ENCODE data around the gene ZBTB20. TPM values are rescaled to one million over a fixed set of nuclear protein-coding genes. Genes with fewer than 3 reads are reported as not detected.
A peak's percentile ranks its signal among the peaks of the same experiment; 100 is the strongest.

The ZBTB20 gene
- total RNA-seq, 1 donor from 2014 or later: 63.3 TPM

DNA sequence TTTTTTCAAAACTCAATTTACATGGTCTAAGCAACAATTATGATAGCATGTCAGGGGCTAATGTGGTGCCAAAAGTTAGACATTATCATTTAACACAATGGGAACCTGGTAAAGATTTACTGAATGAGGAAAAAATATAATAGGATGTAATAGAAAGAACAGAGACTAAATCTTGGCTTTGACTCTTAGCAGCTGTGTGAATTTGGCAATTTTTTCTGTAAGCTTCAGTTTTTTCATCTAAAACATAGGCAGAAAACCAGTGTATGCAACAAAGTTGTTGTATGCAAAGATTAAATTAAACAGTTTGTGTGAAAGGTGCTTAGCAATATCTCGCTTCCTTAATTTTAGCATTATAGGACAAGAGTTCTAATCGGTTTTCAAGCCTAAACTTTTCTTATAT is 57.6 kb downstream of the ZBTB20 start:
- no peak for DNase-seq (ENCODE audit: low spot score)

DNA sequence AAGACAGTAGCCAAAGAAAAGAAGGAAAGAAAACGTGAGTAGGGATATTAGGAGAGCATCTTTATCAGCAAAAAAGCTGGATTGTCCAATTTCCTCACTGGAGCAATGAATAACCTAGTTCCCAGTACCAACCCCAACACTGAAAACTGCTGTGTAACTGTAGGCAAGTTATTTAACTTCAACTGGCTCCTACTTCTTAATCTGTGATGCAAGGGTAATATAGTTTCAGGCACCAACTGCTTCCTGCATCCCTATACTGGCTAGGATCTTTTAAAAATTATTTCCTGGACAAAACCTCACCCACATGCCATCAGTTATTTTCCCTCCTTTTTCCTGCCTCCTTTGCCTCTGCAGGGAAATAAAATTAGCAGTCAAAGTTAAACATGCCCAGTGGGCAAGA is 59.6 kb downstream of the ZBTB20 start:
- no peak for DNase-seq (ENCODE audit: low spot score)

DNA sequence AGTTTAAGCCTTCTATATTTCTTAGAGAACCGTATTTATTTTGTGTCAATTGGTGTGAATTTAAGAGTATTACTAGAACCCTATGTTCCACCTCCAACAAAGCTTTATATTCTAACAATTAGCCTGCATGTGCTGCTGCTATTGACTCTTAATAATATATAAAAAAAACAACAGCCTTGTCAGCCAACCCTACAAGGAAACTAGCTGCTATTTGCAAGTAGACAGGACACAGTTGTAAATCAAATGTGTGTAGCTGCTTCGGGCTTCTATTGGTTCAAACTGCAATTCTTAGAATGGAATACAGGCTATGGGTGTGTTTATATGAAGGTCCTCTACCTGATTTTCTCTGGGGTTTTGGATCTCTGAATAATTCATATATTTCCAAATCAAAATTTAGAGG is 60.7 kb downstream of the ZBTB20 start:
- no peak for DNase-seq (ENCODE audit: low spot score)

DNA sequence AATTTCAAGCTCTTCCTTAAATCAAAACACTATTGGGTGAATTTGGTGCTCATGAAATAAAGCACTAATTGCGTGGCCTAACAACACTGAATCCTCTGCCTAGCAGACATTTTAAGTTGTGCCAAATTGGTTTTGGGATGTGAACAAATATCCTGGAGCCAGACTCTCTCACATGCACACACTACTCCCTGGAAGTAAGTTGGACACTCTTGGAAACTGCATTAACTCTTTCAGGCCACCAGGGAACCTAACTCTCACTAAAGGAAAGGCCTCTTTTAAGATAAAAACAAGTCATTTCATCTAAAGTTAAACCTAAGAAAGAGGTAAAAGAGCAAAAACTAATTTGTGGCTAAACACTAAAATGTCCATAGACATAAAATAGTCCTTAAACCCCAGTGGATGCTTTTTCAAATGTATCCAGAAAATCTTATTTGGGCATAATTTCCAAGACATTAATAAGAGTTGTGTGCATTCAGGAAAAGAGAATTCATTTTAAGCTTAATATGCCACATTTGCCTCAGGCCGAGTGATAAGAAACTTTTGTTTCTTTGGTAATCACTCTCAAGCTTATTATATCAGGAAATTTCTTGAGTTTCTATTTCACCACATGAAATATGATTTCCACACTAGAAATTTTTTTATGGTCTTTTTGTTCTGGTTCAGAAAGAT is 61.8 kb downstream of the ZBTB20 start:
- DNase-seq (ENCODE audit: low spot score): no peak

DNA sequence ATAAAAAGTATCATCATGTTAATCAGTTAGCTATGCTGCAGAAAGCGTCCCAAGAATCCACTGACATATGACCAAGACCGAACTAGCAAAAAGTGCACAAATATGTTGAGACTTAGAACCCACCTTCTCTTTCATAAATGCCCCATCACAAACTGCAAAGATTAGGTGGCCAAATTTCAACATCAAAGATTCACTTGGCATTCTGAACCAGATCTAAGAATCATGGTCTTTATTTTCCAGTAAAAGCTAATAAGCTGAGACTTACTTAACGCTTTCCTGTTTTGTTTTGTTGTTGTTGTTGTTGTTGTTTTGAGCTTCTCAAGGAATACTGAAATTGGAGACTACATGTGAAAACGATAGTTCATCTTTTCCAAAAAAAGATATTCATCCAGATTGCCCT is 62.4 kb downstream of the ZBTB20 start:
- no peak for DNase-seq (ENCODE audit: low spot score)

DNA sequence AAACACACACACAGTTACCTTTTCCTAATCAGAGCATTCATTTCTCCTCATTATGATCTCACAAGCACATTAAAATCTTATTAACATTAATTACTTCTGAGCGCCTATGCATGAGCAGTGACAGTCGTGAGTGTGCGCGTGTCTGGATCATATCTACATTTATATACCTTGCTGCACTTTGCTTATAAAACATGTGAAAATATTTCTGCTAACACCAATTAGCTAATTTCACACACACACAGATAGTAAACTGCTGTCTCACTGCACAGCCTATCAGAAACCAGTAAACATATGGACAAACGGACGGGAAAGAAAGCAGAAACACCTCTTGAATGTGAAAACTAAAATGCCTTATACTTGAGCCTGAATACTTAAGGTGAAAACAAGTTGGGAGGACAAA is 64.8 kb downstream of the ZBTB20 start:
- no peak for DNase-seq (ENCODE audit: low spot score)

DNA sequence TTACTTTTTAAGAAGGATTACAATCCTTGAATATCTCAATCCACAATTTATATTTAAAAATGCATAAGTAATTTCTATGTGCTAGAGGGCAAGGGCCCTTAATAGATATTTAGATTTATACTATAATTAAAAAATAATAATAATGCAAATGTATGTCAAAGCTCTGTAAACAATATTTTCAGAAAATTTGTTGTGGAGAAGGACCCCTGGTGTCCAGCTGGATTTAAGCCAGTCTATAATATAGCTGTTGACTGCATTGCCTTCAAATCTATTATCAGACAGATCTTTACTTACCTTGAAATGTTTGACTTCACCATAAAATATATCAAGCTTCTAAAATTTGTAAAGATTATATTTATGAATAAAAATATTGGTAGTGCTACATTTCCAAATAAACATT is 65.6 kb downstream of the ZBTB20 start:
- no peak for DNase-seq (ENCODE audit: low spot score)

DNA sequence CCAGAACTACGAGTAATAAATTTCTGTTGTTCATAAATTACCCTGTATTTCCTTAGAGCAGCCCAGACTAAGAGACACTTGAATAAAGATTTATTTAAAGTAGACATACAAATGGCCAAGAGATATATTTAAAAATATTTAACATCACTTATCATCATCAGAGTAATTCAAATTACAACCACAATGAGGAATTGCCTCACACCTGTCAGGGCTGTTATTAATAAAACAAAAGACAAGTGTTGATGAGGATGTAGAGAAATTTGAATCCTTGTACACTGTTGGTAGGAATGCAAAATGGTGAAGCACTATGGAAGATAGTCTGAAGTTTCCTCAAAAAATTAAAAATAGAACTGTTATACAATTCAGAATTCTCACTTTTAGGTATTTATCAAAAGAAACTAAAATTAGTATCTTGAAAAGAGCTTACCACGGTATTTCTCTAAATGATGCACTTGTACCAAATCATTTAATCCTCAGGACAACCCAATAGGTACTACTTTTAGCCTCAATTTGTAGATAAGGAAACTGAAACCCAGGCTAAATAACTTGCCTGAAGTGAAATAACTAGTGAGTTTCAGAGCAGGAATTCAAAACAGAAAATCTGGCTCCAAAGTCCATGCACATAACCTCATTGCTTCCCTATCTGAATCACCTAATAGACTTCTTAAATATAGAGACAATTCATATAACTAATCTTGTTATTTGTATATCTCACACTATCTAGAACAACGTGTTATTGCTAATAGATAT is 69.4 kb downstream of the ZBTB20 start:
- DNase-seq (ENCODE audit: low spot score): no peak

DNA sequence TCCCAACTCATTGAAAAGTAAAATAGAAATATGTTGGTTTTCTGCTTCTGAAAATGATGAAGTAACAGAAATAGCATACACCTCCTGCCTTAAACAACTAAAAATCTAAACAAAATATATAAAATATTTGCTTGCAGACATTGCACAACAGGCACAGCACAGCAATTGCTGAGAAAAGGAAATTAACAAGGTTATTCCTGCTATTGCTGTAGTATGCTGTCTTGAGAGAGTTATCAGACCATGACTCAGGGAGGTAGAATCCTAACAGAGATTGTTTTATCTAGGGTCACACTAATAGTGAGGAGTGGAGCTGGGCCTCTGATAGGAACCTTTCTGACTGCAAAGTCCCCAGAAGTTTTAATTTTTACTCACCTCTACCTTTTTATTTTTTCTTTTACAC is 72.6 kb downstream of the ZBTB20 start:
- no peak for DNase-seq (ENCODE audit: low spot score)

DNA sequence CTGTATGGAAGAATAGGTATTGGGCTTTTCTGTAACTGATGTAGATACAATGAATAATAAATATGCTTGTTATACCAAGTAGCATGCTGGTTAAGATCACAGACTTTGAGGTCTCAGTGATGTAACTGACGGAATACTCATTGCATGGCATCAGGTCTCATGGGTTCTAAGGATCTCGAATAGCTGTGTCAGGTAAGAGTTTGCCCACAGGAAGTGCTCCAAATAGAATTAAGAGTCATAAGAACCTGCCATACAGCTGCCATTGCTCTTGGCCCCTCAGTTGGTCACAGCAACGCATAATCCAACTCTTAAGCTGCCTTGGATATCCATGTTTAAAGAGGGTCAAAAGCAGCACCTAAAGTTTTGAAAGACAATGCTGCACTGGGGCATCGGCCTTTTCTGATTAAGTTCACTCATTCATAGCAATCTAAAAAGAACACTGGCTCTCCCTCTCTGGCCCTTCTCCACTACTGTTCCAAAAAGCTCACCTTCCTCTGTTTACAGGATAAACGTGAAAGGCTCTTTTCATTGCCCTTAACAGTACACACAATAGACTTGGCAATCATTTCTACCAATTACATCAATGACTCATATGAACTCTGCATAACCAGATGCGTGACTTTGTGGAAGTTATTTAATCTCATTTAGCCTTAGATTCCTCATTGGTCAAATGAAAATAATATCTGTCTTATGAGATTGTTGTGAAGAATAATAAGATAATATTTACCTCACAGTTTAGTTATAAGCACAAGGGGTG is 74.6 kb downstream of the ZBTB20 start:
- DNase-seq (ENCODE audit: low spot score): no peak

DNA sequence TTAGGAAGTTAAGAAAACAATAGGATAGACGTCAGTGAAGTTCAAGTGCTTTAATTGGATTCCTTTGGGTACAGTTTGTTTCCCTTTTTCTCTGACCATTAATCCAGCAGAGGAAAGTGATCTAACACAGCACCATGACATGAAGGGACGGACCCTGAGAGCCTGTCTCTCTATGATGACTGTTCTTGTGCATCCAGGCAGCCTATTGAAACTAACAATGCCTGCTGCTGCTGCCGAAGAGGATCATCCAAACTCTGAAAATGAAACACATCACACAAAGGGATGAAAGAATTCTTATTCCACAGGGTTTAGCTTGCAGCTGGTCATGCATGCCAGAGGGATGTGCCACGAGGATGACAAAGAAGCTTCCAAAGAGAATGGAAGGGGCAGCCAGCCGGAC is 75.5 kb downstream of the ZBTB20 start:
- DNase-seq (ENCODE audit: low spot score): no peak

DNA sequence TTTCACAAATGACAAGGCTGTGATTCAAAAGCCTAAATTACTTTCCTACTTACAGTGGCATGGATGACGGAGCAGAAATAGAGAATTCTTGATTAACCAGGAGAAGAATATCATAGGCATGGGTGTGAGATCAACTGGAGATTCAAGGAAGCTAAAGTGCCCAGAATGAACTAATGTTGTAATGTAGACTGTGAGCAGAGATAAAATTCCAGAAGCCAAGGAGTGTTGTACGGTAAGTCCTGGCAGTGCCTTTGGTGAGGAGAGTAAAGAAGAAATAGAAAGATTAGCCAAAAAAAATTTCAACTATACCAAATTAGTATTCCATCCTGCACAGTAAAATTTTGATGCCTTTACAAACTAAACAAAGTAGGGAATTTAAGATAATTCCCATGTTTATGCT is 75.9 kb downstream of the ZBTB20 start:
- DNase-seq (ENCODE audit: low spot score): no peak

DNA sequence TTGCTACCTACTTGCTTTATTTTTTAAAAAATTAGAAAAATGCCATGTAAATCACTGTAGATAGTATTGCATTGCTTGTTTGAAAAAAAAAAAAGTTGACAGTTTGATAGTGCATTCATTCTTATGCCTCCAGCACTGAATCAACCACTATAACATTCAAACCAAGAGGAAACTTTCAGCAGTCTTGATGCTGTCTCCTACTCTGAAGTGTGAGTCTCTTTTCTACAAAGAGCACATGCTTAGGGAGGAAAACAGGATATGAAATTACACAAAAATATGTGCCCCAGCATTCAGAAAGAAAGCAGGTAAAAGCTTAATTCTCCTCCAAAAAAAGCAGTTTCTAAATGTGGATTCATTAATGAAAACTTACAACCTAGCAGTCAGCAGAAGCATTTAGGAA is 78.3 kb downstream of the ZBTB20 start:
- DNase-seq (ENCODE audit: low spot score): no peak

DNA sequence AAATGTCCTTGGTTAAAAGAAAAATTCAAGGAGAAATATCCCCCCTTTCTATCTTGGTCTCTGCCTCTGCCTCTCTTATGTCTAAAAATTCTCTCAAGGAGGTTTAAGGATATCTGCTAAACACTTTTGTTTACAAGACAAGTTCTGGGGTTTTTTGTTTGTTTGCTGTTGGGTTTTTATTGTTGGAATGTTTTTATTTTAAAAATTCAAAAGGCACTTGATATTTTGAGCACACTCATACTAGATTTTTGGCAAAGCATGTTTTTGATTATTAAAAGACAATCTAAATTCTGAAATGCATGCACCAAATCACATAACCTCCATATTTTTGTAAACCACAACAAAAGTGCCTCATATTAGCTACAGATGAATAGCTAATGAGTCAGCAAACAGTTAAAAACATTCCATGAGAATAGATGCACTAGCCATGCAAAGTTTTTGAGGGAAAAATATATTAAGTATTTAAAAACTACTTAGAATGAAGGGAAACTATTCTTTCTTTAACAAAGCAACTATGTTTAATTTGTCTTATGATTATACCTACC is 84.6 kb downstream of the ZBTB20 start:
- no peak for DNase-seq (ENCODE audit: low spot score)

DNA sequence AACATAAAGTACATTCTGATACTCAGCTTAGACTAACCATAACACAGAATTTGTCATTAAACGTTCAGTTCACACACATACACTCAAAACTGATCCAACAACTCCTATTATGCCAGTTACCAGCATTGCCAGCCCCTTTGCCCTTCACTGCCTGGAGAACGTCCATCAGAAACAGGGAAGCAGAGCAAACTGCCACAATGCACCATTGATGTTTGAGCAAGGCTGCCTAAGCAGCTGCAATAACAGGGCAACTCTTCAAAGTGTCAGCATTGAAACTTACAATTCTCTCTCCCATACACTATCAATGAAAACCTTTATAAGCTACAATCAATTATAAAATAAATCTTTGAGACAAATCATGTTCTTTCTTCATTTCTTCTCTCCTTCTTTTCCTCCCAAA is 85.1 kb downstream of the ZBTB20 start:
- DNase-seq (ENCODE audit: low spot score): no peak

DNA sequence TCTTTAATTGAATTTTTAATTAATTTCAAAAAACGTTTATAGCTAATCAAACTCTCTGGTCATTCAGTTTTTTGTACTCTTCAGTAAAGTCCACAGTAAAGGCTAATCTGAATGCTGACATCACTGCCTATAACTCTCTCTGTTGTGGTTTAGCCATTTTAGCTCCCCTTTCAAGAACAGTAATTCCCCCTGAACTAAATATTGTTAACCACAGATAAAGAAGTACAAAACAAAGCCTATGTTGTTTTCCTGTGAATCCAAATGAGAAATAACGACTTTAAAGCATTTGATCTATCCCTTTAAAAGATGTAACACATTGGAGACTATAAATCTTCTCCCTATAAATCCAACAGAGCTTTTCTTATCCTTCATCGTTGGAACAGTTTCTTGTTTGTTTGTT is 94.2 kb downstream of the ZBTB20 start:
- no peak for DNase-seq (ENCODE audit: low spot score)

DNA sequence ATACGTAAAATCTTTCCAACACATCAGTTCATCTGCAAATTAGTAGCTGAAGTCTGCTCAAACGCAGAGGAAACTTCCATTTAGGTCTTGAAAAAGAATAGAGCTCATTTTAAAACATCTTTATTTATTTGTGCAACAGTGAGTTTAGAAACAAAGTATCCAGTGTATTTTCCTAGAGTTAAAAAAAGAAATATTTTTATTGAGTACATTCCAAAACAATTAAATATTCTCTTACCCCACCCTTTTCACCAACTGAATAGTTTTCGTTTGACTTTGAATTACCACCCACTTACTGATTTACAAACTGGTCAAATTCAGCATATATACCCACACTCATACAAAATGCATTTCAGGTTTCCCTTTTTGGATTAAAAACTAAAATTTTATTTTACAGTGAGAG is 104.7 kb downstream of the ZBTB20 start:
- DNase-seq (ENCODE audit: low spot score): no peak

DNA sequence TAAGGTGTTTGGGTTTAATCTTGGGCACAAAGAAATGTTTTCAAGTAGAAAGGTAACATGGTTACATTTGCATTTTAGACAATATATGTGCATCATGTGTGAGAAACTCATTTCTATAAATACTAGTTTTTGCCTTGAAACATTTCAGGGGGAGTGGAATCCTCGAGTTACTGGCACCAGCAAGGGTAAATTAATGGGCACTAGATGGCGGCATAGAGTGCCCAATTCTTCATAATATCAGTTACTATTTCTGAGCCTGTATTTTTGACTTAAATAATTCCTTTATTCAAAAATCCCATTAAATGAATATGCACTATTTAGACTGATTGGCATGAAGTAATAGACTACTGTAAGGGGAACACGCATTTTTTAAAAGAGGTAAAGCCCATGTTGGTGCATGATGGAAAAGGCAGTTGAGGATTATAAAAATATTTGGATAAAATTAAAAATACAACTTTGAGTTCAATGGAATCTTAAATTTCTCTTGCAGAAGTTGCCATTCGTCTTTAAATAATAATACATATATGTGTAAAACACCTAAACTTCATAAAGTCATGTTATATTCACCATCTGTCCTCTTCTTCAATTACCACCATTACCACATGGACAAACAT is 106.3 kb downstream of the ZBTB20 start:
- peak; percentile 30 for DNase-seq (ENCODE audit: low spot score)

DNA sequence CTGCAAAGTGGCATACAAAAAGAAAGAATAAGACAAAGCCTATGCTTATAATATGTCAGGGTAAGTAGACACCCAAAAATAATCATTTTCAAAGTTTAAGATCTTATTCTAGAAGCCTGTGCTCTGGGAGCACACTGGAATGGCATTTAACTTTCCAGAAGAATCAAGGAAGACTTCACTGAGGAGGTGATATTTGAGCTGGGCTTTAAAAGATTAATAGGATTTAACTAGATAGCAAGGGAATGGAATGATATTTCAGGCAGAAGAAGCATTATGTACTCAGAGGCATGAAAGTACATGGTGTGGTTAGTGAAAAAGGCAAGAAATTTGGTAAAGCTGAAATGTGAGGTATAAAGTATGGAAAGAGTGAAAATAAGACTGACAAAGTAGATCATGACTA is 106.8 kb downstream of the ZBTB20 start:
- DNase-seq (ENCODE audit: low spot score): no peak

DNA sequence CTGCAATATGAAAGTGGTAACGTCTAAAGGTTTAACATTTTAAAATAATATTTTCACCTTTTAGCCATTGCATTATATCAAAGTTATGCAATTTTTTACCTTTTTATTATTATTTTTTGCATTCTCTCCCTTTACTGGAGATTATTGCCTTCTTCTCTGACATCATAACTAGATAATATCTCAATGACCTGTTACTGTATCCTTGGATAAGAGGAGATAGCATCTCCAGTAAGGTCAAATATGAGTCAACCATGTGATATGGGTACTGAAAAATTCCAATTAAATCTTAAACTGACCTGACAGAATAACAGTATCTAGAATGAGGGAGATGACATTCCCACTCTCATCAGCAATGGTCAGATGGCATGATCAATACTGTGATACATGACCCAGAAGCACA is 108.3 kb downstream of the ZBTB20 start:
- DNase-seq (ENCODE audit: low spot score): no peak

DNA sequence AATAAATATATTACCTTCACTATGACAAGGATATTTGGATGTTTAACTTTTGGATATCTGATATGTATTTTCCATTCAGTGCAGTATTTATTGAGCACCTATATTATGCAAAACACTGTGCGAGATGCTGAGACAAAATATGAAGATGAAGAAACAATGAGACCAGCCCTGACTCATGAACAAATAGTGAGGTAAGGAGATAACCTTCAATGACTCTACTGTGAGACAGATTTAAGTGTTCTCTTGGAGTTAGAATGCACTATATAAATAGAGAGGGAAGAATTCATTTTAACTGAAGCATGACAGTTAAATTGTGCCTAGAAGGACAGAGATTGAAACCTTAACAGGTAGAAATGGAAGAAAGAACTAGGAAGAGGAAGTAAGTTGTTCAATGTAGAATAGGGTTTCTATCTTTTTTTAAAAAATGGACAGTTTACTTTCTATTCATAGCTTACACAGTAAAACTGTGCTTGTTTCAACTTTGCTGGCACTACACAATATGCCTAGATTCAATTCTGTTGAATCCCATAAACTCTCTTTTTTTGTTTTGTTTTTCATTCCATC is 124.2 kb downstream of the ZBTB20 start:
- DNase-seq (ENCODE audit: low spot score): no peak

DNA sequence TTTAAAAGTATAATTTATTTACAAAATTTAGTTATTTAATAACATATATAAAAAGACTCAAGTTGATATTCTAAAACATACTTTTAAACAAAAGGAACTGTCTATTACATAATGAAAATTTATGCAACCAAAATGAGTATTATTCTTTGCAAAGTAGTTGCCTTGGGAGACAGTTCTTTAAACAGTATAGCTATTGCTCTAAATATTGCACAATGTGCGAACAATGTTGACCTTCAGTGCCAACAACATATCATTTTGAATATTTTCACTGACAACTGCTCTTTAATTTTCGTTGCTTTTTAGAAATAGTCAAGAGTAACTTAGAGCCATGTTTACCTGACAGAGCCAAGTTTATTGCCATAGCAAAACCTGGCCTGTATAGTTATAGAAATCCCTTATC is 124.9 kb downstream of the ZBTB20 start:
- DNase-seq (ENCODE audit: low spot score): no peak
